Erythroblast (primary cell): ENCODE measurements around the gene CSH2.
"Not testable (repeated sequence)": the region's sequence is repeated elsewhere in the genome, so short reads cannot be mapped to it uniquely, and the experiment has no call there.

Experiments
- GATA1 ChIP-seq: IDR thresholded peaks from 2 replicates; pipeline ENCODE4 v1.6.1; 2011; ENCODE audit warnings: low read depth, mild to moderate bottlenecking, control low read depth, low read length, moderate library complexity
- POLR2A ChIP-seq: IDR thresholded peaks from 2 replicates; pipeline ENCODE4 v1.6.1; 2011; ENCODE audit warnings: mild to moderate bottlenecking, low read length

DNA sequence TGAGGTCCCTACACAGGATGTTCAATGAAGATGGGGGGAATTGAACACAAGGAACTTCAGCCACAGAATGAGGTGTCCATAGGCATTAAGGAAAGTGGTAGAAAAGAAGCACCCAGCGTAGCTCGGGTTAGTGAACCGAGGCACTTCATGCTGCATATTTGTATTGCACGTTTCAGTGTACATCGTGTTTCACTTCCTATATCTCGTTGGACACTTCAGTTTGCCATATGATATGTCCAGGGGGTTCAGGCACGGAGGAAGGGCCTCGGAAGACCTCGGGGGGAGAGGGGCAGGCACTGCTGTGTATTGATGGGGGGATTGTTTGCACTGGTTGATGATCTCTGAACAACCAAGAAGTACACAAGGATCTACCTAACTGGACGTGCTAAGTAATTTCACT lies 42.3 kb upstream of the CSH2 start:
- TF ChIP-seq POLR2A, GATA1: not testable (repeated sequence)
